CD1c-positive myeloid dendritic cell (primary cell): Measurements from ENCODE around the gene ZG16.
"Not testable (repeated sequence)": the region's sequence is repeated elsewhere in the genome, so short reads cannot be mapped to it uniquely, and the experiment has no call there.

ENCODE experiments used
- DNase-seq: peaks from one replicate; pipeline ENCODE4 v3.0.0-alpha.2; 2016; ENCODE audit errors: extremely low spot score

Gene ZG16, protein sequence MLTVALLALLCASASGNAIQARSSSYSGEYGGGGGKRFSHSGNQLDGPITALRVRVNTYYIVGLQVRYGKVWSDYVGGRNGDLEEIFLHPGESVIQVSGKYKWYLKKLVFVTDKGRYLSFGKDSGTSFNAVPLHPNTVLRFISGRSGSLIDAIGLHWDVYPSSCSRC

GRCh38 chr16:29777576-29778350 lies at the start of gene ZG16:
ZG16 (plus strand) TSS chr16:29778256; CDS start chr16:29779267, 1,011 bp downstream.
- no peak for DNase-seq

DNA sequence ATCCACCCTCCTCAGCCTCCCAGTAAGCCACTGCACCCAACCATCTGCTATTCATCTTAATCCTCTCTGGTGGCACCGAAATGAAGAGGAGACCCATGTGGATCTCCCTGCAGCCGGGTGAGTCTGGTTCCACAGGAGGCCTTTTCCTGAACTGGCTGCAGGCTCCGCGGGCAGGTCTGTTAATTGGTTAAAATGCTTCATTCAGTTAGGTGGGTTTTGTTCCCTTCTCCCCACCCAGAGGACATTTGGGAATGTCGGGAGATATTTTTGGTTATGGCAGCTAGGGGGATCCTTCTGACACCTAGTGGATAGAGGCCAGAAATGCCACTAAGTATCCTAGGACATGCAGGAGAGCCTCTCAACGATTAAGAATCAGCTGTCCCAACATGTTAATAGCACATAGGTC lies 48.9 kb upstream of the ZG16 start:
- peak; percentile 32 for DNase-seq

DNA sequence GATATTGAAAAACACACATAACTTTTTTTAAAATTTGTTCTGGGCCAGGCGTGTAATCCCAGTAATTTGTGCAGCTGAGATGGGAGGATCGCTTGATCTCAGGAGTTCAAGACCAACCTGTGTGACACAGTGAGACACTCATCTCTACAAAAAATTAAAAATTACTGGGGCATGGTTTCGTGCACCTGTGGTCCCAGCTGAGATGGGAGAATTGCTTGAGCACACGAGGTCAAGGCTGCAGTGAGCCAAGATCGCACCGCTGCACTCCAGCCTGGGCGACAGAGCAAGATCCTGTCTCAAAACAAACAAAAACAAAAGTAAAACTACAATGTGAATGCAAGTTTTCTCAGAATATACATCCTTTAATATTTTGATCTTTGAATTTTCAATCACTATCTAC lies 47.4 kb upstream of the ZG16 start:
- DNase-seq: no peak

DNA sequence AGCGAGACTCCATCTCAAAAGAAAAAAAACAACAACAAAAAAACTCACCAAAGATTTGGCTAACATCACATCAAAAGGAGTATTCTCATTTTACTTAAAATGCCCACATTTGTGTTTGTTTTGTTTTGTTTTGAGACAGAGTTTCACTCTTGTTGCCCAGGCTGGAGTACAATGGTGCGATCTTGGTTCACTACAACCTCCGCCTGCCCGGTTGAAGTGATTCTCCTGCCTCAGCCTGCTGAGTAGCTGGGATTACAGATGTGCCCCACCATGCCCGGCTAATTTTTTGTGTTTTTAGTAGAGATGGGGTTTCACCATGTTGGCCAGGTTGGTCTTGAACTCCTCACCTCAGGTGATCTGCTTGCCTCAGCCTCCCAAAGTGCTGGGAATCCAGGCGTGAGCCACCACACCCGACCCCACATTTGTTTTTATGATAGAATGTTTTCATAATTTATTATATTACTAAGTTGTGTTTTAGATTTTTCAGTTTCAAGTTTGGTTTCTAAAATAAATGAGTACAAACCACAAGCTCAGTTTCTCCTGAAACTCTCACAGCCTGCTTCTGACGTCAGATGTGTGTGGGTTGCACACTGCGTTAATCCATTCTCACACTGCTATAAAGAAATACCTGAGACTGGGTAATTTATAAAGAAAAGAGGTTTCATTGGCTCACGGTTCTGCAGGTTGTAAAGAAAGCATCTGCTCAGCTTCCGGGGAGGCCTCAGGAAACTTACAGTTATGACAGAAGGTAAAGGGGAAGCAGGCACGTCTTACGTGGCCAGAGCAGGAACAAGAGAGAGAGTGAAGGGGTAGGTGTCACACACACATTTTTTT lies 46.1 kb upstream of the ZG16 start:
- peak; percentile 19 for DNase-seq

GRCh38 chr16:29734786-29735185 lies 43.3 kb upstream of the ZG16 start:
- DNase-seq: peak; percentile 55

GRCh38 chr16:29736112-29736511 lies 41.9 kb upstream of the ZG16 start:
- DNase-seq: no peak

DNA sequence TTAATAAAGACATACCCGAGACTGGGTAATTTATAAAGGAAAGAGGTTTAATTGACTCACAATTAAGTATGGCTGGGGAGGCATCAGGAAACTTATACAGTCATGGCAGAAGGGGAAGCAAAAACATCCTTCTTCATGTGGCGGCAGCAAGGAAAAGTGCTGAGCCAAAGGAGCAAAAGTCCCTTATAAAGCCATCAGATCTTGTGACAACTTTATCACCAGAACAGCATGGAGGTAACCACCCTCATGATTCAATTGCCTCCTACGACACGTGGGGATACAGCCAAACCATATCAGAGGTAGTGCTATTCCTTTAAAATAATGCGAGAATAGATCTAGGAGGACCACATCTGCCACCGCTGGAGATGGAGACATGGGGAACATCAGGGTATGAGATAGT lies 41.3 kb upstream of the ZG16 start:
- DNase-seq: peak; percentile 71

GRCh38 chr16:29737713-29738112 lies 40.3 kb upstream of the ZG16 start:
- no peak for DNase-seq

- DNase-seq: peak; percentile 75
These were observed 39.5 kb upstream of the ZG16 start for GRCh38 chr16:29738514-29738913.

GRCh38 chr16:29739927-29740629 lies 38.0 kb upstream of the ZG16 start:
- not testable (repeated sequence) for DNase-seq

- not testable (repeated sequence) for DNase-seq
These were observed 37.4 kb upstream of the ZG16 start for GRCh38 chr16:29740630-29741015.

GRCh38 chr16:29742683-29743275 lies 35.3 kb upstream of the ZG16 start:
- DNase-seq: no peak

DNA sequence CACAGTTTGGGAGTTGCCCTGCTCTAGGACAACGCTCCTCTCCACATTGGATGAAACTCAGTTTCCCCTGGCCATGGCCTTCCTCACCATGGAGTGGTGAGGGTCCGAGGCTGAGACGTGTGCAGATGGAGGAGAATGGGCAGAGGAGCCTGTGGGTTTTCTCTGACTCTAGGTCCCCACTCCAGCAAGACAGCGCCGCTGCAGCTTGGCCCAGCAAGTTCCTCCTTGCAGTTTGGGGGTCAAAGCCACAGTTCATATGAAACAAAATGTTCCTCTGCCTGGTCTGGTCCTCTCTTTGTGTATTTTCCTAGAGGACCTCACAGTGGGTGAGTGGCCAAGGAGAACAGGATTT lies 34.6 kb upstream of the ZG16 start:
- DNase-seq: no peak

DNA sequence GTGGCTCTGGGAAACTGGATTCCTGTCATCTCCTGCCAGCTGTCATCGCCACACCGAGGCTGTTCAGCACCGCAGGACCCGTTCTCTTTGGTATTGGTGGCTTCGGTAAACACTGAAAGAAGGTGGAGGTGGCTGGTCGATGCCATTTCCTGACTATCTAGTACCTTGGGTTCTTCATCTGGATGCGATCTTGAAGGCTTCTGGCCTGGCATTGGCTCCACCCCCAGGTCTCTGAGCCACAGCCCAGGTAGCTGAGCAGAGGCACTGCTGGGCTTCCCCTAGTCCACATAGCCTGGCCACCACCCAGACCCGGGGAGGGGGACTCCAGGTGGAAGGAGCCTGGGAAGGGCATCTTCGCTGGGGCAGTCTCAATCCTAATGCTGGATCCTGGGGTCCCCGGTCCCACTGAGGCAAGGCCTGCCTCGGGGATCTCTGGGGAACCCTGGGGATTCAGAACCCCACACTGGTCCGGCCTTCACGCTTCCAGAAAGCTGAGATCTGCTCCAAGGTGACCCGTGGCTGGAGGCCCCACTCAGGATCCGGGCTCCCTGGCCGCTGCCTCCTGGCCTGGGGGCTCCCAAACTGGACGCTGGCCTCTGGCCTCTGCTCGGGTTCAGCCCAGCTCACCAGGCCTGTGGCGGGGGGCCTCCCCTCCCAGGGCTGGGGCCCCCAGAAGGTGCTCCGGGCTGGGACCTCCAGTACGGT lies 34.1 kb upstream of the ZG16 start:
- no peak for DNase-seq

DNA sequence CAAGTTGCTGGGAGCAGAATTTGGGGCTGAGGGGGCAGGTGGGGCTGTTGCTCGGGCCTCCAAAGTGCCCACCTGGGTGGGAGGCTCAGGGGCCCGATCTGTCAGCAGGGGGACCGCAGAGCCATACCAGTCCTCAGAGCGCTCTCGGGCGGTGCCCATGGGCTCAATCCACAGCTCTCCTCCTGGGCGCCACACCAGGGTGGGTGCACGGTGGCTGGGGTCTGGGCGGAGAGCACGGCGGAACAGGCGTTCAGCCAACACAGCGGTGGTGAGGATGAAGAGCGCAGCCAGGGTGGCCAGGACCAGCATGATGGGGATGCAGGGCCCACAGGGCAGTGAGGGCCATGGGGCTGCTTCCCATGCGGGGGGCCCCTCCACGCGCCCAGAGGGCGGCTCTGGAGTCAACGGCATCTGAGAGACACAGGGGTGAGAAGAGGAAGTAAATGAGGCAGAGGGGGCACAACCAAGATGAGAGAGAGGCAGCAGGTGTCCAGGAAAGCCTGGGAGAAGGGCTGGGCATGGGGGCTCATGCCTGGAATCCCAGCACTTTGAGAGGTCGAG lies 33.4 kb upstream of the ZG16 start:
- no peak for DNase-seq

- DNase-seq: peak; percentile 85
These were observed 32.8 kb upstream of the ZG16 start for GRCh38 chr16:29745121-29745852.

GRCh38 chr16:29745853-29746345 lies 32.2 kb upstream of the ZG16 start, which contains the start of gene C16orf54:
C16orf54 (minus strand) TSS chr16:29745990; CDS start chr16:29744951, 1,039 bp downstream.
- peak; percentile 96 for DNase-seq

DNA sequence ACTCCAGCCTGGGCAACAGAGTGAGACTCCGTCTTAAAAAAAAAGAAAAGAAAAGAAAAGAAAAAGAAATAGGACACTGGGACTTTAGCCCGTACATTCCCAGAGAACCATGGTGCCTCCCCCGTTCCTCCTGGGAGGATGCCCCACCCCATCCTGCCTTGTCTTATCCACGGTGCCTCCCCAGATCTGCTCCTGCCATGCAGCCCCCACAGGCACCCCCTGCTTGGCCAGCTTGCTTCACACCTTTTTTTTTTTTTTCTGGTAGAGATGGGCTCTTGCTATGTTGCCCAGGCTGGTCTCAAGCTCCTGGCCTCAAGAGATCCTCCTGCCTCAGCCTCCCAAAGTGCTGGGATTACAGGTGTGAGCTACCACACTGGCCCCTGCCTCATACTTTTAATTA lies 31.5 kb upstream of the ZG16 start:
- not testable (repeated sequence) for DNase-seq

- no peak for DNase-seq
These were observed 29.9 kb upstream of the ZG16 start for GRCh38 chr16:29747947-29748759.
